ENCODE measurements around the gene FXYD6.

The FXYD6 gene

DNA sequence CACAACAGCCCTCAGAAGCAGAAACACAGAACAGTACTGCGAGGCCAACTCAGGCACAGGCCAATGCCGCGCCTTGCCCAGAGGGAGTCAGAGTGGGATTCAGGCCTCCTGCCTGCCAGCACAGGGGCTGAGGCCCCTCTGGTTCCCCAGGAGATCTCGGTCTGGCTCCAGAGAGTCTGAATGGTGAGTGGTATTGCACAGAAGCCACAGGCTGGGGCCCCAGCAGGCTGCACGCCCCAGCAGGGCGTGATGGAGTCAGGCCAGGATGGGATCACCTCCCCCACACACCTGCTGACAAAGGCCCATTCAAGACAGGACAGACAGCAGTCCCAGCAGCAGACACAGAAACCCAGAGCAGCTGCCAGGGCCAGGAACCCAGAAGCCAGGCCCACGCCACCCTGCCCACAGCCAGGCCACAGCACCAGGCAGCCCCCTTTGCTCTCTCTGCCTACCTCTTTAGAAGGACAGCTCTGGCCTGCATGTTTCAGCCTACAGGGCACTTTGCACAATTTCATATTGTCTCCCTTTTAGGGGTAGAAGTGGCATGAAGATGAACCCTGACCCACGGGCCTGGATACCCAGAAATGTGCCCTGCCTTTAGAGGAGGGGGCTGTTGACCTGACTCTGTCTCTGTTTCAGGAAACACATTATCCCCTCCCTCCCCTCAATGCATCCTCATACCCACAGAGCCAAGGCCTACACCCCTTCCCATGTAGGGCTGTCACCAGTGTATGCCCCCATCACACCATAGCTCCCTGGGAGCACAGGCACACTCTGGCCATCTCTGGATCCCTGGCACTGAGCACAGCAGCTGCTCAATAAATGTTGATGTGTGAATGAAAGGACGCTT is 6.1 kb downstream of the FXYD6 start:
- TF ChIP-seq TCF12 (IDR thresholded peaks at IDR 0.05; ENCODE audit: low read depth), result no peak

DNA sequence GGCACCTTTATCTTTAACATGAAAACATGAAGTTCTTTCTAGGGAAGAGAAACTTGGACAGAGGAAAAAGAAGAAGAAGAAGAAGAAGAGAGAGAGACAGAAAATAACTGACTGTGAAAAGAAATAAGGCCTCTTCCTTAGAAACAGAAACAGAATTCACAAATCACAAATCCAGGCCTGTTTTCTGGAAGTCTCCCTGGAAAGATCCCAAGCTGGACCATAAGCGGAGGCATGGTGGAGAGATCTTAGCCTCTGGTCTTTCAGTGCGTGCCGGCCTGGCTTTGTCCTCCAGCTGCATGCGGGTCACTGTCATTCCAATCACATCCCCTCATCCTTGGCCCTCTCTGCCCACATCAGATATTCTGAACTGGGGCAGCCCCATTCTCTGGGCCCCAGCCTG is 6.9 kb downstream of the FXYD6 start:
- TF ChIP-seq CEBPB (IDR thresholded peaks at IDR 0.05), result no peak
- no peak for TF ChIP-seq CREB1 (IDR thresholded peaks at IDR 0.05; ENCODE audit: low read depth)
- no peak for TF ChIP-seq FOXM1 (IDR thresholded peaks at IDR 0.05; ENCODE audit: borderline replicate concordance, low read depth)
- TF ChIP-seq TAF1 (IDR thresholded peaks at IDR 0.05; ENCODE audit: low read depth), result no peak
- no peak for TF ChIP-seq EP300 (IDR thresholded peaks at IDR 0.05; ENCODE audit: borderline replicate concordance)
- no peak for TF ChIP-seq EGR1 (IDR thresholded peaks at IDR 0.05)
- no peak for TF ChIP-seq REST (IDR thresholded peaks at IDR 0.05; ENCODE audit: low read depth)
- no peak for TF ChIP-seq MAX (IDR thresholded peaks at IDR 0.05)
- TF ChIP-seq, protein P1, sequence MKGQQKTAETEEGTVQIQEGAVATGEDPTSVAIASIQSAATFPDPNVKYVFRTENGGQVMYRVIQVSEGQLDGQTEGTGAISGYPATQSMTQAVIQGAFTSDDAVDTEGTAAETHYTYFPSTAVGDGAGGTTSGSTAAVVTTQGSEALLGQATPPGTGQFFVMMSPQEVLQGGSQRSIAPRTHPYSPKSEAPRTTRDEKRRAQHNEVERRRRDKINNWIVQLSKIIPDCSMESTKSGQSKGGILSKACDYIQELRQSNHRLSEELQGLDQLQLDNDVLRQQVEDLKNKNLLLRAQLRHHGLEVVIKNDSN (IDR thresholded peaks at IDR 0.05), result no peak
- no peak for TF ChIP-seq YY1 (IDR thresholded peaks at IDR 0.05; ENCODE audit: low read depth)
- no peak for TF ChIP-seq NFIC (IDR thresholded peaks at IDR 0.05)
- no peak for TF ChIP-seq TCF12 (IDR thresholded peaks at IDR 0.05; ENCODE audit: low read depth)
- no peak for TF ChIP-seq RAD21 (IDR thresholded peaks at IDR 0.05; ENCODE audit: low read depth)
- no peak for TF ChIP-seq TEAD4 (IDR thresholded peaks at IDR 0.05)
- no peak for TF ChIP-seq ZBTB7A (IDR thresholded peaks at IDR 0.05; ENCODE audit: low read depth)

DNA sequence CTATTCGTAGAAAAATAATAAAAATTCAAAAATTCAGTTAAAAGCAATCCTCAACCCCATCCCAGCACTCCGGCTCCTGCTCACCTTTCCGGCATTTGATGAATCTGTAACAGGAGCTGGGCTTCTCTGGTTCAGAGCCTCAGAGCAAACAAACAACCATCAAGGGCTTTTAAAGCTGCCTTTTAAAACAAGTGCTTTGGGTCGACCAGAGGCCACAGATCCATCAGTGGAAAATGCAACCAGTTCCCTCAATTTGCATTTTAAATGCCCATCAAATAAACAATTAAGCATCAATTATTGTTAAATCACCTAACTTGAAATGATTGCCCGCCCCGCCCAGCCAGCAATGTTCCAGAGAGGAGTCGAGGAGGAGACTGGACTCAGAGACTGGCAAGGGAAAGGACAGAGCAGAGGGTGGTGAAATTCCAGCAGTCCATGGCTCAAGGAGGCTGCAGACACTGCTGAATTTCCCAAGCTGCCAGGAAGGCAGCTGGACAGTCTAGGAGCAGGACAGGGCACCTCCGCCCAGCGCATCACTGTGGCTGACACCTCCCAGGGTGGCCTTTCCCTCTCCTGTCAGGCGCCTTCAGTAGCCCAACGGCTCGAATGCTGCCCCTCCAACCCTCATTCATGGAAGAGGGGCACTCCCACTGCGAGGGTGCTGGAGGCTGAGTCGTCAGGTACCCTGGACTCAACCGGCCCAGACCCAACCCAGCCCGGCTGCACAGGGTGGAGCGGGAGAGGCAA is 7.5 kb downstream of the FXYD6 start:
- TF ChIP-seq REST (IDR thresholded peaks at IDR 0.05; ENCODE audit: low read depth) (no peak), TCF12 (IDR thresholded peaks at IDR 0.05; ENCODE audit: low read depth) (no peak), FOXM1 (IDR thresholded peaks at IDR 0.05; ENCODE audit: borderline replicate concordance, low read depth) (no peak), TEAD4 (IDR thresholded peaks at IDR 0.05) (no peak), CREB1 (IDR thresholded peaks at IDR 0.05; ENCODE audit: low read depth) (no peak), EP300 (IDR thresholded peaks at IDR 0.05; ENCODE audit: borderline replicate concordance) (no peak), CEBPB (IDR thresholded peaks at IDR 0.05) (no peak), ZBTB7A (IDR thresholded peaks at IDR 0.05; ENCODE audit: low read depth) (no peak)

- no peak for TF ChIP-seq REST (IDR thresholded peaks at IDR 0.05; ENCODE audit: low read depth)
- no peak for TF ChIP-seq YY1 (IDR thresholded peaks at IDR 0.05; ENCODE audit: low read depth)
- no peak for TF ChIP-seq FOXM1 (IDR thresholded peaks at IDR 0.05; ENCODE audit: borderline replicate concordance, low read depth)
- TF ChIP-seq TAF1 (IDR thresholded peaks at IDR 0.05; ENCODE audit: low read depth), result no peak
- TF ChIP-seq ZBTB7A (IDR thresholded peaks at IDR 0.05; ENCODE audit: low read depth), result no peak
- no peak for TF ChIP-seq MAX (IDR thresholded peaks at IDR 0.05)
Observed at GRCh38 chr11:117868088-117868487, 8.4 kb downstream of the FXYD6 start.

GRCh38 chr11:117866526-117866925 is 9.9 kb downstream of the FXYD6 start:
- no peak for TF ChIP-seq NFIC (IDR thresholded peaks at IDR 0.05)
- TF ChIP-seq, protein P1 (IDR thresholded peaks at IDR 0.05), result no peak
- no peak for TF ChIP-seq EP300 (IDR thresholded peaks at IDR 0.05; ENCODE audit: borderline replicate concordance)
- TF ChIP-seq TCF12 (IDR thresholded peaks at IDR 0.05; ENCODE audit: low read depth), result no peak
- TF ChIP-seq EGR1 (IDR thresholded peaks at IDR 0.05), result no peak
- TF ChIP-seq ZBTB7A (IDR thresholded peaks at IDR 0.05; ENCODE audit: low read depth), result no peak
- no peak for TF ChIP-seq TEAD4 (IDR thresholded peaks at IDR 0.05)
- TF ChIP-seq CEBPB (IDR thresholded peaks at IDR 0.05), result no peak
- TF ChIP-seq REST (IDR thresholded peaks at IDR 0.05; ENCODE audit: low read depth), result no peak

All from Ishikawa (cell line).